ENCODE data around the gene COL21A1.

Gene COL21A1

GRCh38 chr6:56040223-56040622, 207.2 kb downstream of the COL21A1 start:
- TF ChIP-seq ZFX (IDR thresholded peaks at IDR 0.05), result no peak
- TF ChIP-seq, protein P1, sequence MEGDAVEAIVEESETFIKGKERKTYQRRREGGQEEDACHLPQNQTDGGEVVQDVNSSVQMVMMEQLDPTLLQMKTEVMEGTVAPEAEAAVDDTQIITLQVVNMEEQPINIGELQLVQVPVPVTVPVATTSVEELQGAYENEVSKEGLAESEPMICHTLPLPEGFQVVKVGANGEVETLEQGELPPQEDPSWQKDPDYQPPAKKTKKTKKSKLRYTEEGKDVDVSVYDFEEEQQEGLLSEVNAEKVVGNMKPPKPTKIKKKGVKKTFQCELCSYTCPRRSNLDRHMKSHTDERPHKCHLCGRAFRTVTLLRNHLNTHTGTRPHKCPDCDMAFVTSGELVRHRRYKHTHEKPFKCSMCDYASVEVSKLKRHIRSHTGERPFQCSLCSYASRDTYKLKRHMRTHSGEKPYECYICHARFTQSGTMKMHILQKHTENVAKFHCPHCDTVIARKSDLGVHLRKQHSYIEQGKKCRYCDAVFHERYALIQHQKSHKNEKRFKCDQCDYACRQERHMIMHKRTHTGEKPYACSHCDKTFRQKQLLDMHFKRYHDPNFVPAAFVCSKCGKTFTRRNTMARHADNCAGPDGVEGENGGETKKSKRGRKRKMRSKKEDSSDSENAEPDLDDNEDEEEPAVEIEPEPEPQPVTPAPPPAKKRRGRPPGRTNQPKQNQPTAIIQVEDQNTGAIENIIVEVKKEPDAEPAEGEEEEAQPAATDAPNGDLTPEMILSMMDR (conservative IDR thresholded peaks at IDR 0.05), result no peak
- H3K27ac ChIP-seq, result no peak overlapping the region

GRCh38 chr6:56038764-56039163, 208.6 kb downstream of the COL21A1 start:
- H3K27ac ChIP-seq, result no peak overlapping the region
- no peak for TF ChIP-seq ZFX (IDR thresholded peaks at IDR 0.05)
- TF ChIP-seq, protein P1 (conservative IDR thresholded peaks at IDR 0.05), result no peak

DNA sequence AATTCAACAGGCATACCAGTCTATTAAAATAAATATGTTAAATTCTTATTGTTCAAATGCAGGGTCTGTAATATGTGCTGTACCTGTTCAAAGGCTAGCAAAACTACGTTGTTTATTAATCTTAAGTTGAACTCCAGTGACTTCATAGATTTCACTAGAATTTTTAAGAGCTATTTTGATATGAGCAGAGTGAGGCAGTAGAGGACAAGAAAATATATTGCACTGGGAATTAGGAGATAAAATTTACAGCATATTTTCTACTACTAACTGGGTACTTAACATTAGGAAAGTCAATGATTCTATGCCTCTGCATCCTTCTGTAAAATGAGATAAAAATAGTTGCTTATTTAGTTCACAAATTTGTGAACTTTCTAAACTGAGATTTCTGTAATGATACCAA, 209.8 kb downstream of the COL21A1 start:
- H3K27ac ChIP-seq, result no peak overlapping the region
- TF ChIP-seq, protein P1 (conservative IDR thresholded peaks at IDR 0.05), result no peak
- TF ChIP-seq ZFX (IDR thresholded peaks at IDR 0.05), result no peak

DNA sequence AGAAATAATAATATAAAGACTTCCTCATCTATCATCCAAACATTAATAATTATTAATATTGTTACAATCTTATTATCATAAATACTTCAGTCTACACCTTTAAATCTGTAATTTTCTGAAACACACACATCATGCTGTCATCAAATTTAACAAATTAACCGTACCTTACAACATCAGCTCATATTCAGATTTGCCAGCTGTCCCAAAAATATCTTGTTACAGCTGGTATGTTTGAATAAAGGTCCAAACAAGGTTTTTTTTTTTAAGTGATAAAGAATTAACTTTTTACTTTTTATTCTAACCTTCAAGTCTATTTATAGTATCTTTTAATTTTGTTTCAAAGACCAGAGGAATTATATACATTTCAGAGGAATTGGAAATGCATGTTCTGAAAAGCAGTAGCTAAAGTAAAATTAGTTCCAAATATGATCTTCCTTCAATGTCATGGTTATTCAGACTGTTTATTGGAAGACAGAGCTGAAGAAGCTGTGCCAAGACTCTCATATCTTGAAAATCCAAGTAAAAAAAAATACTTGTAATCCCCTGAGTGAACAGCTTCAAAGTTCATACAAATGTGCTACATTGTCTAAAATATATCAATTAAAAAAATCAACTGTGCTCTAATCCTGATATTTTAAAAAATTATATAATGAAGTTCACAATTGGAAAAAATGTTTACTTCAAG, 210.3 kb downstream of the COL21A1 start:
- TF ChIP-seq, protein P1 (conservative IDR thresholded peaks at IDR 0.05), result no peak
- TF ChIP-seq ZFX (IDR thresholded peaks at IDR 0.05), result no peak
- H3K27ac ChIP-seq, result no peak overlapping the region

DNA sequence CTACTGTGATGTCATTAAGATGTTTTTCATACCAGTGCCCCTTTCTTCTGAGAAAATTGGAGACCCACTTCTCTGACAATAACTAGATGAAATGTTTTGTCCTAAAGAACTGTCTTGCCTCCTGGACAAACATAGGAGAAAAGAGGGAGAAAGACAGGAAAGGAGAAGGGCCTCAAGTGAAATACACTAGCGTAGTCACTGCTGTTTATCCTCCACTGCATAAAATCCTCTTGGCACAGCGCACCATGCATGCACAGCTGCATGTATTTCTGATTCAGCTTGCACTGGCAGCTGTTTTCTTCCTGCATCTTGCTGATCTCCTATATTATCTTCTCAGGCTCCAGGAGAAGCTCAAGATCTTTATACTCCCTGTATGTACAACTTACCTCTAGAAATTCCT, 214.0 kb downstream of the COL21A1 start:
- no peak overlapping the region for H3K27ac ChIP-seq
- TF ChIP-seq, protein P1 (conservative IDR thresholded peaks at IDR 0.05), result no peak
- no peak for TF ChIP-seq ZFX (IDR thresholded peaks at IDR 0.05)

DNA sequence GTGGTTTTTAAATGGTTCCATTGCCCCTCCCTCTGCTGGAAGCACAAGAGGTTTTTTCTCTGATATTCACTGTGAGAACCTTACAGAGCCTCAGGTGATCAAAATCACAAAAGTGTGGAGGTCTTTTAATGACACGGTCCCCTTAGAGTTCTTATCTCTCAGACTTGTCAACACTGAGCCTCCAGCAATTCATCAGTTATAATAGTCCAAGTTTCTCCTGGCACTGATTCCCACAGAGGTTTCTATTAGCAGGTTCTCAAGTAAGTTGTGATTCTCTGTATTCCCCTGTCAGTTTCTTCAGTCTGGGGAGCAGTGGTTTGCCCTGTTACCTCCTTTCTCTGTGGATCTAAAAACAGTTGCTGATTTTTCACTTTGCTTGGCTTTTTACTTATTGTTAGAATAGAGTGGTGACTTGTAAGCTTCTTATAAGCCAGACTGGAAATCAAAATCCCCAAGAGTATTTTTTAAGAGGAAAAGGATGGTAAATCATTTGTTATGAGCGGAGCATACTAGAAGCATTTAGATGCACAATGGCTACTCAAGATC, 214.6 kb downstream of the COL21A1 start:
- H3K27ac ChIP-seq, result no peak overlapping the region
- no peak for TF ChIP-seq ZFX (IDR thresholded peaks at IDR 0.05)
- TF ChIP-seq, protein P1 (conservative IDR thresholded peaks at IDR 0.05), result no peak

GRCh38 chr6:56027865-56028264, 219.5 kb downstream of the COL21A1 start:
- TF ChIP-seq, protein P1 (conservative IDR thresholded peaks at IDR 0.05), result no peak
- no peak for TF ChIP-seq ZFX (IDR thresholded peaks at IDR 0.05)
- H3K27ac ChIP-seq, result no peak overlapping the region

Data from C4-2B (cell line).